Panc1 (cell line): ENCODE data around the gene GNG7. TPM values are rescaled to one million over a fixed set of nuclear protein-coding genes. Genes with fewer than 3 reads are reported as not detected.

ENCODE experiments used
- ATAC-seq: fragments of 200-7000 bp; cut with Tn5 transposase; 2 replicates; pipeline ENCODE4 v1.9.1; 2020; ENCODE audit warnings: mild to moderate bottlenecking, moderate library complexity
- BruUV-seq: library from RNA; stranded (reverse); fragments of 400-500 nt; replicated peaks from 2 replicates; lab custom pipeline; 2021; lab: Mats Ljungman, UMichigan
- CTCF ChIA-PET: fragments of 300-600 bp; sonication (Branson Sonifier 250); formaldehyde crosslinking; loops from one replicate; lab custom pipeline; 2022; ENCODE audit warnings: antibody characterized with exemption; lab: Charles Lee
- POLR2A ChIA-PET: fragments of 300-600 bp; sonication (Branson Sonifier 250); formaldehyde crosslinking; loops from one replicate; lab custom pipeline; 2022; ENCODE audit warnings: antibody characterized with exemption; lab: Charles Lee
- DNase-seq: peaks from one replicate; pipeline ENCODE4 v3.0.0-alpha.2; 2010; ENCODE audit warnings: low read depth, low spot score
- H3K27ac ChIP-seq: 2 replicates; pipeline ENCODE4 v1.5.1; 2011; ENCODE audit warnings: mild to moderate bottlenecking, low read length, inconsistent platforms
- H3K27me3 ChIP-seq: fragments of 200-500 bp; sonication (Bioruptor generic); 2 replicates; pipeline ENCODE4 v1.6.0; 2014; ENCODE audit warnings: low read length, inconsistent platforms; ENCODE audit not compliant: control insufficient read depth, insufficient read depth
- H3K36me3 ChIP-seq: fragments of 200-500 bp; sonication (Bioruptor generic); 2 replicates; pipeline ENCODE4 v1.5.1; 2014; ENCODE audit warnings: inconsistent platforms, mild to moderate bottlenecking, low read length, moderate library complexity; ENCODE audit not compliant: control insufficient read depth, insufficient read depth
- H3K4me1 ChIP-seq: 2 replicates; pipeline ENCODE4 v1.5.1; 2011; ENCODE audit warnings: inconsistent platforms, mild to moderate bottlenecking, low read length, moderate library complexity; ENCODE audit not compliant: control insufficient read depth, insufficient read depth
- H3K4me3 ChIP-seq, 2 experiments: 2 replicates each; pipeline ENCODE4 v1.5.1; 2011 to 2012; ENCODE audit warnings: low read depth in 2 of 2, low read length in 2 of 2, mild to moderate bottlenecking in 2 of 2, inconsistent platforms in 1 of 2, moderate library complexity in 1 of 2
- H3K9me3 ChIP-seq: fragments of 200-500 bp; sonication (Bioruptor generic); 2 replicates; pipeline ENCODE4 v1.5.1; 2014; ENCODE audit warnings: low read depth, mild to moderate bottlenecking, inconsistent platforms, low read length, moderate library complexity; ENCODE audit not compliant: control insufficient read depth, insufficient read depth
- CTCF ChIP-seq: fragments of 450-650 bp; IDR thresholded peaks from 2 replicates; pipeline ENCODE4 v1.5.1; 2017; ENCODE audit warnings: mild to moderate bottlenecking
- POLR2AphosphoS5 ChIP-seq: IDR thresholded peaks from 2 replicates; pipeline ENCODE4 v1.6.1; 2012; ENCODE audit warnings: mild to moderate bottlenecking, low read depth, low read length, moderate library complexity
- SIN3A ChIP-seq: IDR thresholded peaks from 2 replicates; pipeline ENCODE4 v1.6.1; 2012; ENCODE audit warnings: low read depth, mild to moderate bottlenecking, low read length, moderate library complexity, borderline replicate concordance; ENCODE audit not compliant: insufficient read depth
- TCF7L2 ChIP-seq: IDR thresholded peaks from 2 replicates; pipeline ENCODE4 v1.6.1; 2011; ENCODE audit warnings: mild to moderate bottlenecking, low read depth, low read length, inconsistent platforms
- in situ Hi-C: cut with HindIII; loops from 2 replicates; pipeline ENCODE4 v1.10.0; 2016; ENCODE audit warnings: low sequenced_read_pairs, low pct_unique_long_range_greater_than_20kb
- intact Hi-C: fragments of 100-400 bp; cut with micrococcal nuclease; formaldehyde crosslinking; loops from one replicate; pipeline ENCODE4 v1.10.0; 2022; ENCODE audit not compliant: unreplicated experiment
- total RNA-seq: library from RNA; stranded (reverse); gene quantifications from one replicate; pipeline ENCODE4 v1.2.1, GENCODE V29; 2021; ENCODE audit not compliant: unreplicated experiment
- TF ChIP-seq, protein P1 (sequence below), 2 experiments: IDR thresholded peaks; 2 replicates each; pipeline ENCODE4 v1.6.1; 2011 to 2012; ENCODE audit warnings: low read depth in 2 of 2, control low read depth in 1 of 2, low read length in 1 of 2, mild to moderate bottlenecking in 1 of 2, moderate library complexity in 1 of 2; ENCODE audit not compliant: insufficient read depth in 1 of 2

GNG7 gene
- total RNA-seq, 1 experiment from 2014 or later, result 0.74 TPM

DNA sequence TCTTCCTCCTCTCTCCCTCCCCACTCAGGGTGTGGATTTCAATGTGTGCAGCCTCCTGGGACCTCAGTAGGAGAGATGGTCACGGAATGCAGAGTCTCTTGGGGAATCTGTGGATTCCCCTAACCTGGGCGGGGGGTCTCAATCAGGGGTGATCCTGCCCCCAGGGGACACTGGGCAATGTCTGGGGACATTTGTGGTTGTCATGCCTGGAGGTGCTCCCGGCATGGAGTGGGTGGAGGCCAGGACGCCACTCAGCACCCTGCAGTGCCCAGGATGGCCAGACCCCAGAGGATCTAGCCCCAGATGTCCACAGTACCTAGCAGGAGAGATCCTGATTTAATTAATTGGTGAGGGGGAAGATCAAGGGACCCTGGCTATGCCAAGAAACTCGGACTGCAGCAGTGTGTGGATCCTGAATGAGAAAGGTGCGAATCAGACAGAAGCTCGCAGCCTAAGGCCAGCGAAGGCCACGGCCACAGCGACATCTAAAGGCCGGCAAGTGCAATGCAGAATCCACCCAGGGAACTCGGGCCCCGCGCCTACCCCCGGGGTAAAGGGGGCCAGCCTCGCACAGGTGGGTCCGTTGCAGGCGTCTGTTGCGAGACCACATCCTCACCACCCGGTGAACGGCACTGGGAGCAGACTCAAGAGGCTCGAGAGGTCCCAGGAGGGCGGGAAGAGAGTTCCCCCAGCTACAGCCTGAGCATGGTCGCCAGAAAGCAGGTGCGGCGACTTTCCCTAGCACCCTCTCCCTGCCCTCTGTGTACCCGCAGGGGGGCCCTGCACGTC lies 88.8 kb downstream of the GNG7 start:
- Histone ChIP-seq H3K36me3 (no peaks in the 10 kb centered on the region), H3K27ac (peak overlapping the region; percentile 73; the same call in 1 of the 2 replicates), H3K4me3 (no peak overlapping the region), H3K27me3 (no peaks in the 10 kb centered on the region), H3K4me1 (peaks cover 19% of the 10 kb centered on the region), H3K9me3 (no peaks in the 10 kb centered on the region)
- peak; percentile 93 for TF ChIP-seq CTCF
- TF ChIP-seq, protein P1, sequence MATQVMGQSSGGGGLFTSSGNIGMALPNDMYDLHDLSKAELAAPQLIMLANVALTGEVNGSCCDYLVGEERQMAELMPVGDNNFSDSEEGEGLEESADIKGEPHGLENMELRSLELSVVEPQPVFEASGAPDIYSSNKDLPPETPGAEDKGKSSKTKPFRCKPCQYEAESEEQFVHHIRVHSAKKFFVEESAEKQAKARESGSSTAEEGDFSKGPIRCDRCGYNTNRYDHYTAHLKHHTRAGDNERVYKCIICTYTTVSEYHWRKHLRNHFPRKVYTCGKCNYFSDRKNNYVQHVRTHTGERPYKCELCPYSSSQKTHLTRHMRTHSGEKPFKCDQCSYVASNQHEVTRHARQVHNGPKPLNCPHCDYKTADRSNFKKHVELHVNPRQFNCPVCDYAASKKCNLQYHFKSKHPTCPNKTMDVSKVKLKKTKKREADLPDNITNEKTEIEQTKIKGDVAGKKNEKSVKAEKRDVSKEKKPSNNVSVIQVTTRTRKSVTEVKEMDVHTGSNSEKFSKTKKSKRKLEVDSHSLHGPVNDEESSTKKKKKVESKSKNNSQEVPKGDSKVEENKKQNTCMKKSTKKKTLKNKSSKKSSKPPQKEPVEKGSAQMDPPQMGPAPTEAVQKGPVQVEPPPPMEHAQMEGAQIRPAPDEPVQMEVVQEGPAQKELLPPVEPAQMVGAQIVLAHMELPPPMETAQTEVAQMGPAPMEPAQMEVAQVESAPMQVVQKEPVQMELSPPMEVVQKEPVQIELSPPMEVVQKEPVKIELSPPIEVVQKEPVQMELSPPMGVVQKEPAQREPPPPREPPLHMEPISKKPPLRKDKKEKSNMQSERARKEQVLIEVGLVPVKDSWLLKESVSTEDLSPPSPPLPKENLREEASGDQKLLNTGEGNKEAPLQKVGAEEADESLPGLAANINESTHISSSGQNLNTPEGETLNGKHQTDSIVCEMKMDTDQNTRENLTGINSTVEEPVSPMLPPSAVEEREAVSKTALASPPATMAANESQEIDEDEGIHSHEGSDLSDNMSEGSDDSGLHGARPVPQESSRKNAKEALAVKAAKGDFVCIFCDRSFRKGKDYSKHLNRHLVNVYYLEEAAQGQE (IDR thresholded peaks at IDR 0.05; ENCODE audit: insufficient read depth in 1 of 2, low read depth in 2 of 2, low read length in 1 of 2), result no peak
- in situ Hi-C loops, result no loop called here
- no TSS peak for BruUV-seq
- DNase-seq (no peak), ATAC-seq (peak; percentile 54)
- CTCF ChIA-PET, result interaction anchor here (0.6 to 1.0 kb wide), 2 partner anchors 26 to 35 kb away, joined by 3 to 6 read pairs; no protein-coding TSS in a partner anchor
- POLR2A ChIA-PET, result no interaction called here
- intact Hi-C loops, result no loop called here

- DNase-seq (no peak), ATAC-seq (no peak)
- H3K9me3 ChIP-seq, result no peaks in the 10 kb centered on the region
- in situ Hi-C loops, result no loop called here
- ChIA-PET CTCF (interaction anchor here (0.6 kb wide), 1 partner anchor 33 kb away, joined by 3 read pairs; no protein-coding TSS in a partner anchor), POLR2A (no interaction called here)
- peak overlapping the region; percentile 73 for H3K27ac ChIP-seq
- H3K4me1 ChIP-seq, result peaks cover 17% of the 10 kb centered on the region
- H3K4me3 ChIP-seq, result no peak overlapping the region
- H3K36me3 ChIP-seq, result no peaks in the 10 kb centered on the region
- TF ChIP-seq SIN3A, result no peak
- no peak for TF ChIP-seq POLR2AphosphoS5
- no peak; the same call in 1 of the 2 replicates for TF ChIP-seq CTCF
- no peak for TF ChIP-seq TCF7L2
- TF ChIP-seq, protein P1 (IDR thresholded peaks at IDR 0.05; ENCODE audit: insufficient read depth in 1 of 2, low read depth in 2 of 2, low read length in 1 of 2), result no peak
- no peaks in the 10 kb centered on the region for H3K27me3 ChIP-seq
- intact Hi-C loops, result no loop called here
- BruUV-seq, result no TSS peak
Observed at GRCh38 chr19:2612619-2613249, 89.8 kb downstream of the GNG7 start.
